Uterus (tissue), 4 donors: ENCODE data around the gene CELSR1. TPM values are rescaled to one million over a fixed set of nuclear protein-coding genes. Genes with fewer than 3 reads are reported as not detected.

Source experiments
- DNase-seq, 2 donors: peaks; one replicate each; pipeline ENCODE4 v3.0.0-alpha.2; 2019 to 2020
- H3K27ac ChIP-seq, 2 donors: fragments of 200-600 bp; sonication (generic); 1 replicate in 1 of 2; 2 replicates in 1 of 2; pipeline ENCODE4 v1.5.1; 2016 to 2018
- H3K27me3 ChIP-seq, 2 donors: fragments of 200-600 bp; sonication (generic); one replicate each; pipeline ENCODE4 v1.5.1; 2018 to 2019; ENCODE audit warnings: control low read depth in 1 of 2
- H3K36me3 ChIP-seq, 2 donors: fragments of 200-600 bp; sonication (generic); one replicate each; pipeline ENCODE4 v1.5.1; 2019; ENCODE audit warnings: control low read depth in 1 of 2
- H3K4me1 ChIP-seq, 2 donors: fragments of 200-600 bp; sonication (generic); one replicate each; pipeline ENCODE4 v1.5.1; 2018 to 2019; ENCODE audit warnings: control low read depth in 1 of 2
- H3K4me3 ChIP-seq, 2 donors: fragments of 200-600 bp; sonication (generic); 1 replicate in 1 of 2; 2 replicates in 1 of 2; pipeline ENCODE4 v1.5.1; 2018 to 2019; ENCODE audit warnings: mild to moderate bottlenecking in 1 of 2
- H3K9me3 ChIP-seq, 2 donors: fragments of 200-600 bp; sonication (generic); one replicate each; pipeline ENCODE4 v1.5.1; 2019; ENCODE audit warnings: control low read depth in 1 of 2
- POLR2A ChIP-seq, 2 donors: fragments of 450-650 bp; IDR thresholded peaks; one replicate each; pipeline ENCODE4 v1.6.1; 2016; ENCODE audit warnings: antibody characterized with exemption in 2 of 2, mild to moderate bottlenecking in 1 of 2, moderate library complexity in 1 of 2
- intact Hi-C: fragments of 100-400 bp; cut with DNase I; formaldehyde crosslinking; loops from one replicate; pipeline ENCODE4 v1.15.1; 2023; ENCODE audit warnings: low total_unique reads
- total RNA-seq, 4 donors: library from RNA; depleted of rRNA in 3 of 4; stranded (reverse); fragments of >200 nt in 3 of 4; gene quantifications; one replicate each; pipeline versions ENCODE4 v1.1.0 to v1.2.4, GENCODE V29; 2014 to 2023
- TF ChIP-seq, protein P1 (sequence below), 4 experiments: fragments of 200-600 bp in 2 of 4; fragments of 450-650 bp in 2 of 4; sonication (generic) in 2 of 4; IDR thresholded peaks; one replicate each; pipeline ENCODE4 v1.5.1; 2016 to 2019; ENCODE audit warnings: antibody characterized with exemption in 4 of 4, mild to moderate bottlenecking in 2 of 4, moderate library complexity in 1 of 4
- donor health status: DM: yes; HTN: yes; CAD: no.

CELSR1 gene
- total RNA-seq, 4 donors from 2014 or later, result 1.5 to 15.8 (median 8.4) TPM

DNA sequence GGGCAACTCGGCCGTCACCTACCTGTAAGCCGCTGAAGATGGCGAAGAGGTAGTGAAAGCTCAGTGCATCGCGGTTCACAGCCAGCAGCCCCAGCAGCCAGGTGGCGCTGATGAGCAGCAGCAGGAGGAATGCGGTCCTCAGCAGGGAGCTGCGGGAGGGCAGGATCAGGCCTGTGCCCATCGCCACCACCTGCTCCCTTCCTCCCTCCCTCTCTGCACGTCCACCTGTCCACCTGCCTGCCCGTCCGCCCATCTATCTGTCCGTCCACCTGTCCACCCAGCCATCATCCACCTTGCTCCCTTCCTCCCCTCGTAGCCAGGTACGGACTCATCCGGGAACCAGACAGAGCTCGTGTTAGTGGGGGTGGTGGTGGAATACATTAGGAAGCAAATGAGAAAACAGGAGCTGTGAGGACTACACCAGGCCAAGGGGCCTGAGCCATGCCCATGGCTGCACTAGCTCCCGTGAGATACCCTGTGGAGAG lies 169.7 kb downstream of the CELSR1 start:
- DNase-seq, result no peak
- Histone ChIP-seq H3K36me3 (no peaks in the 10 kb centered on the region), H3K27ac (no peak overlapping the region), H3K9me3 (no peaks in the 10 kb centered on the region), H3K4me1 (no peaks in the 10 kb centered on the region), H3K27me3 (no peaks in the 10 kb centered on the region), H3K4me3 (no peak overlapping the region)
- intact Hi-C loops, result loop anchor here (10.0 kb wide), 1 partner anchor 177 kb away; no protein-coding TSS in a partner anchor
- no peak for TF ChIP-seq POLR2A (IDR thresholded peaks at IDR 0.05)
- TF ChIP-seq, protein P1, sequence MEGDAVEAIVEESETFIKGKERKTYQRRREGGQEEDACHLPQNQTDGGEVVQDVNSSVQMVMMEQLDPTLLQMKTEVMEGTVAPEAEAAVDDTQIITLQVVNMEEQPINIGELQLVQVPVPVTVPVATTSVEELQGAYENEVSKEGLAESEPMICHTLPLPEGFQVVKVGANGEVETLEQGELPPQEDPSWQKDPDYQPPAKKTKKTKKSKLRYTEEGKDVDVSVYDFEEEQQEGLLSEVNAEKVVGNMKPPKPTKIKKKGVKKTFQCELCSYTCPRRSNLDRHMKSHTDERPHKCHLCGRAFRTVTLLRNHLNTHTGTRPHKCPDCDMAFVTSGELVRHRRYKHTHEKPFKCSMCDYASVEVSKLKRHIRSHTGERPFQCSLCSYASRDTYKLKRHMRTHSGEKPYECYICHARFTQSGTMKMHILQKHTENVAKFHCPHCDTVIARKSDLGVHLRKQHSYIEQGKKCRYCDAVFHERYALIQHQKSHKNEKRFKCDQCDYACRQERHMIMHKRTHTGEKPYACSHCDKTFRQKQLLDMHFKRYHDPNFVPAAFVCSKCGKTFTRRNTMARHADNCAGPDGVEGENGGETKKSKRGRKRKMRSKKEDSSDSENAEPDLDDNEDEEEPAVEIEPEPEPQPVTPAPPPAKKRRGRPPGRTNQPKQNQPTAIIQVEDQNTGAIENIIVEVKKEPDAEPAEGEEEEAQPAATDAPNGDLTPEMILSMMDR (IDR thresholded peaks at IDR 0.05), result peak; percentile 29 to 76 (median 63)

DNA sequence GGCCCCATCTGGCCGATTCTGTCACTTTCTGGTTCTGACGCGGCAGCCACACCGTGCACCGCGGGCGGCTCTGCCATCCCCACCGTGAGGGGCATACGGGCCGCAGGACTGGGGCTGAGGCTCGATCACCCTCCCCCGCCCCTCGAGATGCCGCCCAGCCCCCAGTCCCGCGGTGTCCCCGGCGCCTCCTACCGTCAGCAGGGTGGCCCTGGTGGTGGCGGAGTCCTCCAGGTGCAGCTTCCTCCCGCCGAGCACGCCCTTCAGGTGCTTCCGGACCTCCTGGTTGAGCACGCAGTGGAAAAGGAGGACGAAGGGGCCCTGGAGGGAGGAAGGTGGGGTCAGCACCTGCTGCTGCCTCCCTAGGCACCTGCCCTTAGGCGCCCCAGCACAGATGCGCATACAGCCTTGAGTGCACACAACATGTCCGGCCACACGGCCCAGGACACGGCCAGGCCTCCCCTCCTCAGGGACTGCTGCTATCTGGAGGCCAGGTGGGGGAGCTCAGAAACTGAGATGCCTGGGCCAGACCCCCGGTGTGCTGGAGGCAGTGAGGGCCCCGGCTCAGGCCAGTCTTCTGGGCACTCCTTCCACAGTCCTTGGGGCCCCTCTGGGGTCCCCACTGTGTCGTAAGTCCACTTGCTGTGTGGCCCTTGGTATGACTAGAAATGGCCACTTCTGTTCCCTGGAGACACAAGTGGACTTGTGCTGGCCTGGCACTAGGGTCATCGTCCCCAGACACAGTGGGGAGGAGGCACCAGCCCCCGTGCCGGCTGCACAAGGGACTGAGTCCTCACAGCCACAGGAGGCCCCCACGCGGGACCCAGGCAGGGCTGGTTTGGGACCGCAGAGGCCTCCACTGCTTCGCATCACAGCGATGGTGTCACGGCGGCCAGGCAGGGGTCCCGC lies 170.4 kb downstream of the CELSR1 start:
- Histone ChIP-seq H3K9me3 (no peaks in the 10 kb centered on the region), H3K4me1 (no peaks in the 10 kb centered on the region), H3K27me3 (no peaks in the 10 kb centered on the region), H3K27ac (no peak overlapping the region), H3K36me3 (no peaks in the 10 kb centered on the region), H3K4me3 (no peak overlapping the region)
- no peak for DNase-seq
- TF ChIP-seq POLR2A (IDR thresholded peaks at IDR 0.05), result no peak
- TF ChIP-seq, protein P1 (IDR thresholded peaks at IDR 0.05), result no peak
- intact Hi-C loops, result loop anchor here (10.0 kb wide), 1 partner anchor 178 kb away; no protein-coding TSS in a partner anchor

DNA sequence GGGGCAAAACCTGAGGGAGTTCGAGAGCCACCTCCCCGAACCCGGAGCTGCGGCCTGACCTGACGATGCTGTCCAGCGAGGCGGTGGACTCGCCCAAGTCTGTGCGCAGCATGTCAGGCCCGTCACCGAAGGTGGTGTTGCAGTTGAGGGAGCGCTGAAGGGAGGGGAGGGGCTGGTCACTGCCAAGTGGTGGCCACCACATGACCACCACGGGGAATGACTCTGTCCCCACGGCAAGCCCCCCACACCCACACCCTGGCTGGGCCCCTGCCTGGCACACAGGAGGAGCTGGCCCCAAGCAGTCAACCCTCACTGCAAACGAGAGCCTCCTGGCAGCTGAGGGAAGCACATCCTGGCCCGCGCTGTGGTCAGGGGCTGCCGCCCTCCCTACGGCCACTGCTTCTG lies 171.1 kb downstream of the CELSR1 start:
- intact Hi-C loops, result loop anchor here (10.0 kb wide), 1 partner anchor 178 kb away; no protein-coding TSS in a partner anchor
- Histone ChIP-seq H3K4me3 (no peak overlapping the region), H3K27me3 (no peaks in the 10 kb centered on the region), H3K27ac (no peak overlapping the region), H3K4me1 (no peaks in the 10 kb centered on the region), H3K36me3 (no peaks in the 10 kb centered on the region), H3K9me3 (no peaks in the 10 kb centered on the region)
- no peak for TF ChIP-seq POLR2A (IDR thresholded peaks at IDR 0.05)
- TF ChIP-seq, protein P1 (IDR thresholded peaks at IDR 0.05), result no peak
- DNase-seq, result no peak

DNA sequence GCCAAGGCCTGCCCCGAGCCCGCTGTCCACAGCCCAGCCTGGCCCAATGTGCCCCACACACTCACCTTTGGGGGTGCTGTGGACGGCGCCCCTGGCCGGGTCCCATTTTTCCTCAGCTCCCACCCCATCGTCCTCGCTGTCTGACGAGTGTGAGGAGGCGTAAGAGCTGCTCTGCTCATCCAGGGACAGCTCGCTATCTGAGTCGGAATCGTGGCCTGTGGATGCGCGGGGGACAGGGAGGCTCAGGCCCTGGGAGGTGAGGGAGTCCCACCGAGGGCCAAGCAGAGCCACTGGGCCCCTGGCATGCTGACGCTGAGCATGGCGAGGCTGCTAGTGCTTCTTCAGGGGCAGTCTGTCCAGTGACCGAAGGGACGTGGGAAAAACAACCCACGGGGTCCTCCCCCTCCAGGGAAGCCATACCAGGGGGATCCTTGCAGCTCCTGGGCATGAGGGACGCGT lies 172.2 kb downstream of the CELSR1 start:
- no peak for TF ChIP-seq POLR2A (IDR thresholded peaks at IDR 0.05)
- TF ChIP-seq, protein P1 (IDR thresholded peaks at IDR 0.05), result no peak
- no peaks in the 10 kb centered on the region for H3K4me1 ChIP-seq
- no peak for DNase-seq
- H3K27me3 ChIP-seq, result no peaks in the 10 kb centered on the region
- H3K27ac ChIP-seq, result no peak overlapping the region
- no peaks in the 10 kb centered on the region for H3K9me3 ChIP-seq
- H3K4me3 ChIP-seq, result no peak overlapping the region
- no peaks in the 10 kb centered on the region for H3K36me3 ChIP-seq
- intact Hi-C loops, result loop anchor here (10.0 kb wide), 1 partner anchor 180 kb away; no protein-coding TSS in a partner anchor
